OCI-M1 (cell line): Measurements from ENCODE around the gene DRD4.

Source experiments
- DNase-seq: peaks from one replicate; lab custom pipeline; 2025; lab: John Stamatoyannopoulos, UW

Gene DRD4

GRCh38 chr11:623349-623869 lies 13.7 kb upstream of the DRD4 start:
- no peak for DNase-seq

GRCh38 chr11:623999-624704 lies 12.9 kb upstream of the DRD4 start:
- DNase-seq, result no peak

GRCh38 chr11:624705-625635 lies 12.1 kb upstream of the DRD4 start, which contains the start of gene CDHR5:
Gene CDHR5 (minus strand): TSS chr11:624955. CDS start chr11:624902, 53 bp downstream.
- no peak for DNase-seq

GRCh38 chr11:625636-626268 lies 11.3 kb upstream of the DRD4 start:
- no peak for DNase-seq

- DNase-seq, result no peak
Observed at GRCh38 chr11:626475-627307, 10.4 kb upstream of the DRD4 start, which contains the start of gene SCT. Gene SCT (minus strand): TSS chr11:627181. CDS start chr11:627143, 38 bp downstream.

- DNase-seq, result no peak
Observed at GRCh38 chr11:627308-627576, 9.8 kb upstream of the DRD4 start.

GRCh38 chr11:628056-628455 lies 9.0 kb upstream of the DRD4 start:
- no peak for DNase-seq

GRCh38 chr11:629237-629583 lies 7.9 kb upstream of the DRD4 start:
- no peak for DNase-seq

GRCh38 chr11:630871-631270 lies 6.2 kb upstream of the DRD4 start:
- DNase-seq, result no peak

- no peak for DNase-seq
Observed at GRCh38 chr11:635945-636510, 1.0 kb upstream of the DRD4 start.

GRCh38 chr11:637333-637592 lies 194 bp downstream of the DRD4 start:
- no peak for DNase-seq

GRCh38 chr11:637593-638521 lies 788 bp downstream of the DRD4 start:
- DNase-seq, result no peak

GRCh38 chr11:638631-639331 lies 1.7 kb downstream of the DRD4 start:
- DNase-seq, result no peak

- no peak for DNase-seq
Observed at GRCh38 chr11:639332-639955, 2.4 kb downstream of the DRD4 start.

- DNase-seq, result no peak
Observed at GRCh38 chr11:640021-640706, 3.1 kb downstream of the DRD4 start.

GRCh38 chr11:641806-642370 lies 4.8 kb downstream of the DRD4 start:
- DNase-seq, result no peak

- no peak for DNase-seq
Observed at GRCh38 chr11:643366-643765, 6.3 kb downstream of the DRD4 start.
